Measurements from ENCODE around the gene ZNF764. TPM values are rescaled to one million over a fixed set of nuclear protein-coding genes. Genes with fewer than 3 reads are reported as not detected.

ZNF764 gene
- total RNA-seq, result 7.3 and 7.4 TPM in 2 replicates

GRCh38 chr16:30557957-30558788 lies at the start of gene ZNF764:
Gene ZNF764, minus strand, starts transcription at chr16:30558374. Its CDS starts 192 bp downstream, at chr16:30558182.

GRCh38 chr16:30585400-30586191 lies 27.4 kb upstream of the ZNF764 start, which contains the start of gene ZNF785:
Gene ZNF785, minus strand, starts transcription at chr16:30585697. Its CDS starts 86 bp downstream, at chr16:30585611.

GRCh38 chr16:30571445-30572322 lies 13.5 kb upstream of the ZNF764 start, which contains the start of gene ZNF688:
Gene ZNF688, minus strand, starts transcription at chr16:30571714. Its CDS starts 85 bp downstream, at chr16:30571629.

GRCh38 chr16:30534368-30535105 lies 23.6 kb downstream of the ZNF764 start, which contains the start of gene ZNF747:
Gene ZNF747, minus strand, starts transcription at chr16:30534858. Its CDS starts 179 bp downstream, at chr16:30534679.

GRCh38 chr16:30526137-30526822 lies 31.9 kb downstream of the ZNF764 start, which contains the start of gene ZNF768:
Gene ZNF768, minus strand, starts transcription at chr16:30526566. Its CDS starts 153 bp downstream, at chr16:30526413.

Small RNA genes within 50 kb of the gene (small RNA-seq; reads per million reads assigned to genes)
- gene AC093249.4, result not detected
- gene MIR4518, result not detected

Other genes starting within 250 kb of the ZNF764 start
- 29.5 and 30.5 TPM in 2 replicates for gene CD2BP2, start 203.1 kb downstream of the ZNF764 start, total RNA-seq
- gene TBC1D10B, start 187.9 kb downstream of the ZNF764 start, total RNA-seq, result 36.4 and 49.8 TPM in 2 replicates
- gene MYL11, start 183.6 kb downstream of the ZNF764 start, total RNA-seq, result not detected in 2 replicates
- gene SEPTIN1, start 175.8 kb downstream of the ZNF764 start, total RNA-seq, result under 0.01 and 0.50 TPM in 2 replicates
- gene ZNF48, start 163.0 kb downstream of the ZNF764 start, total RNA-seq, result 10.5 and 10.9 TPM in 2 replicates
- gene ZNF771, start 150.8 kb downstream of the ZNF764 start, total RNA-seq, result 7.4 and 7.6 TPM in 2 replicates
- 46.0 and 51.1 TPM in 2 replicates for gene DCTPP1, start 128.3 kb downstream of the ZNF764 start, total RNA-seq
- 14.5 and 15.7 TPM in 2 replicates for gene SEPHS2, start 112.5 kb downstream of the ZNF764 start, total RNA-seq
- gene ITGAL, start 85.6 kb downstream of the ZNF764 start, total RNA-seq, result not detected in 2 replicates
- 17.6 and 20.8 TPM in 2 replicates for gene ZNF768, start 31.8 kb downstream of the ZNF764 start, total RNA-seq
- 5.7 and 9.0 TPM in 2 replicates for gene ZNF747, start 23.5 kb downstream of the ZNF764 start, total RNA-seq
- gene ZNF688, start 13.3 kb upstream of the ZNF764 start, total RNA-seq, result 4.5 and 5.9 TPM in 2 replicates
- 7.4 and 9.5 TPM in 2 replicates for gene ZNF785, start 27.3 kb upstream of the ZNF764 start, total RNA-seq
- gene ZNF689, start 52.0 kb upstream of the ZNF764 start, total RNA-seq, result 4.7 and 5.9 TPM in 2 replicates
- gene PRR14, start 92.6 kb upstream of the ZNF764 start, total RNA-seq, result 12.4 and 13.7 TPM in 2 replicates
- gene FBRS, start 100.1 kb upstream of the ZNF764 start, total RNA-seq, result 23.7 and 30.1 TPM in 2 replicates
- 32.3 and 36.0 TPM in 2 replicates for gene SRCAP, start 140.8 kb upstream of the ZNF764 start, total RNA-seq
- gene PHKG2, start 190.1 kb upstream of the ZNF764 start, total RNA-seq, result 21.4 and 22.1 TPM in 2 replicates
- gene CFAP119, start 203.7 kb upstream of the ZNF764 start, total RNA-seq, result 1.5 and 1.7 TPM in 2 replicates
- 85.9 and 91.9 TPM in 2 replicates for gene RNF40, start 203.9 kb upstream of the ZNF764 start, total RNA-seq
- 10.6 and 11.6 TPM in 2 replicates for gene ZNF629, start 228.8 kb upstream of the ZNF764 start, total RNA-seq